SKM-1 (cell line): ENCODE data around the gene MLYCD.

Source experiments
- DNase-seq: peaks from one replicate; lab custom pipeline; 2025; ENCODE audit not compliant: unreplicated experiment; lab: John Stamatoyannopoulos, UW

MLYCD gene

DNA sequence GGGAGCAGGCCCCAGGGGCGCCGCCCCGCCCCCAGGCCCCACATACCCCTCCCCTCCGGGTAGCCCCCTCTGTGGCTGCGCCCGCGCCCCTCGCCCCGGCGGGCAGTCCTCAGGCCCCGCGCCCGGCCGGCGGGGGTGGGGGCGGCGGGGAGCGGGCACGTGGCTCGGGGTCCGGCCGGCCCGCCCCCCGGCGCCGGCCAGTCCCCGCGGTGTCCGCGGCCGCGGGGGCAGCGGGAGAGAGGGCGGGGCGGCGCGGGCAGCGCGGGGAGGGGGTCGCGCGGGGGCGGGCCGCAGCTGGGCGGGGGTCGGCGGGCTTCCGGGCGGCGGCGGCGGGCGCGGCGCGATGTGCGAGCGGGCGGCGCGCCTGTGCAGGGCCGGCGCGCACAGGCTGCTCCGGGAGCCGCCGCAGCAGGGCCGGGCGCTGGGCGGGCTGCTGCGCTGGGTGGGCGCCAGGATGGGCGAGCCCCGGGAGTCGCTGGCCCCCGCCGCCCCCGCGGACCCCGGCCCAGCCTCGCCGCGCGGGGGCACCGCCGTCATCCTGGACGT is 69.5 kb downstream of the MLYCD start:
- no peak for DNase-seq

DNA sequence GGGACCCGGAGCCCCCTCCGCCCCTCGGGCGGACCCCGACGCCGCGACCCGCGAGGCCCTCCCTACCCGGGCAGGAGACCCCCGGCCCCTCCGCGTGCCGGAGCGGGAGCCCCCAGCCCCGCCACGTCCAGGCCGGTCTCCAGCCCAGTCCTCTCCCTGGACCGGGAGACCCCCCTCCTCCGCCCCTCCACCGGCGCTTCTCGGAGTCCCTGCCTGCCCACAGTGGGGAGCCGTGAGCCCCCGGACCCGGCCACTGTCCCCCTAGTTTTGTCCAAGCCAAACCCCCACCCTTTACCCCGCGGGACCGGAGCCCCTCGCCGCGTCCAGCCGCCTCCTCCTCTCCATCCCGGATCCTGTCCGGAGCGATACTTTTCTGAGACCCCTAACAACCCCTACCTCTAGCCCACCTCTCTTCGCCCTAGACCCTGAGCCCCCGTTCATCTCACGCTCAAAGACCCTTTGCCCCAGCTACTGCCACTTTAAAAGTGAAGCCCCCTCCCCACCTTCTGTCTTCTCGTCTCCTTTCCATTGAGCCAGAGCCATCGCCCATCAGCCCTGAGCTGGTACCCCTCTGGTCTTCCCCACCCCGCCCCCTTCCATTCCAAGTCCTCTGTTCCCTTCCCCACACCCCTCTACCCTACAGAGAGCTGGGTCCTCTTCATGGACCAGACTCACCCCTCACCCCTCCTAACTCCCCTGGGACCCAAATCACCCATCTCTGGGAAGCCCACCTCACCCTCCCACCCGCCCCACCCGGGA is 70.2 kb downstream of the MLYCD start:
- no peak for DNase-seq

DNA sequence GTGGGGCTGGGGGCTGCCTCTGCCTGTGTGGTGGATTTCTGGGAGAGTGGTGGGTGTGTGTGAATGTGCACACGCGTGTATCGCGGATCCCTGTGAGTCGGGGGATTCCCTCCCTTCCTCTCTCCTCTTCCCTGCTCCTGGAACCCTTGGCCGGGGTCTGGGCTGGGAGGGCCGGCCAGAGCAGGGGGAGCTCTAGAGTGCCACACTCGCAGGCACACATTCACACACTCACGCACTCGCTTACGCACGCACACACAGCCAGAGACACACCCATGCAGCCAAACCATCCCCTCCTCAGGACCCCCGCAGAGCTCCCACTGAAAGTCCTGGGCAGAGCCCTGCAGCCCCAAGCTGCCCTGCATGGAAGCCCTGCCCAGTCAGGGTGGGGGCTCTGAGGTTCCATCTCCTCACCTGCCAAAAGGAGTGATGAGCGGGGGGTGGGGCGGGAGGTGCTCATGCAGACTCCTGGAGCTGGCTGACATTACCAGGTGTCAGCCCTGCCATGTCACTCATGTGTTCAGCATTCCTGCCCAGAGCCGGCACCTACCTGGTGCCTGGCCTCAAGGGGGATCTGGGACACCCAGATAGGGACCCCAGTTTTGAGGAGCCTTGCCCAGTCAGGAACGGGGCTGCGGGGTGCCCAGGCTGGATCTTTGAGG is 71.0 kb downstream of the MLYCD start:
- no peak for DNase-seq

DNA sequence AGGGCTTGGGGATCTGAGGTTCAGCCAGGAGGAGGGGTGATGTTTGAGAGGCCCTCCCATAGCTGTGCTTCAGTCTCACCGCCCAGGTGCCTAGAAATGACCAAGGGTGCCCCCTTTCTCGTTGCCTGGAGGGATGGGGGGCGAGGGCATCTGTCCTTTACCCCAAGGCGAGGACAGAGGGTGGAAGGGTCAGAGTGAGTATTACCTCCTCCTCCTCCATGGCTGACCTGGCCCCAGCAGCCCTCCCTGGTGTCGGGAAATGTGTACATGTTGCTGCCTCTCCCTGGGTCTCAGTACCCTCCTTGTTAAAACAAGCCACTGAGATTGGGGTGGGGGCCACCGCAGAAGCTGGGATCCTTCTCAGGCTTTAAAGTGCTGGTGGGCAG is 71.5 kb downstream of the MLYCD start:
- DNase-seq: no peak

DNA sequence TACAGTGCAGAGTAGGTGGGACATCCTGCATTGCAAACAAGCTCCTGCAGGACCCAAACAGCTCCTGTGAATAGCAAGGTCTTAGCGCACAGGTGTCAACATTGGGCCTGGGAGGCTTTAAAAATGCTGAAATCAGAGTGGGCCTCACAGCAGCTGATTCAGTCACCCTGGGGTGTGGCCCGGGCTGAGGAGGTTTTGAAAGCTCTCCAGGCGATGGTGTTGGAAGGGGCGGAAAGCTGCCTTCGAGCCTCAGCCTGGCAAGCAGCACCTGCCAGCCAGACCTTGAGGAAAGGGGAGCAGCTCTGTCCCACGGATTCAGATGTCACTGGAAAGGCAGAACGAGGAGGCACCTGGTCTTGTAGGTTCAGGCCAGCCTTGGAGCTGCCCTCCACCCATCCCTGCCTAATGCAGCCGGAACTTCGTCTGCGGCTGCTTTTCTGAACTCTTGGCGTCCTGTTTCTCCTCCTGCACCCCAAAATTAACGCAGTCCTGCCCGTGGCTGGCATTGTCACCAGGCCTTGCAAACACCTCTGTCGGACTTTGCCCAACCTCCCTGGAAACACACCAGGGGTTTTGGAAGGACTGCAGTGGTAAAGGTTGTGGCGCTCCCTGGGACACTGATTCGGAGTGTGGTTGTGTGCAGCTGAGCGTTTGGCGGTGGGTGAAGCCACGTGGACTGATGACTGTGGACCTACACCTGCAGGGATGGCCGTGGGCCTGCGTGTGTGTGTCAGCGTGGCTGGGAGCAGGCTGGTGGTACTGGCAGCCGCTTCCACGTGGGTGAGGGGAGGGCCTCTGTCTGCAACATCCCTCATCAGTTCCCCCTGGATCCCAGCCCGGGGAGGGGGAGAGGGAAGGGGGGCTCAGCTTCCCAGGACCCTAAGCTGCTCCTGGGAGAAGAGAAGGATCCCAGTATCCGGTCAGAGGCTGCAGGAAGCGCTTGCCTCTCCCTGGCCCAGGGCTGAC is 72.5 kb downstream of the MLYCD start:
- no peak for DNase-seq

GRCh38 chr16:83972256-83973008 is 73.5 kb downstream of the MLYCD start:
- no peak for DNase-seq

DNA sequence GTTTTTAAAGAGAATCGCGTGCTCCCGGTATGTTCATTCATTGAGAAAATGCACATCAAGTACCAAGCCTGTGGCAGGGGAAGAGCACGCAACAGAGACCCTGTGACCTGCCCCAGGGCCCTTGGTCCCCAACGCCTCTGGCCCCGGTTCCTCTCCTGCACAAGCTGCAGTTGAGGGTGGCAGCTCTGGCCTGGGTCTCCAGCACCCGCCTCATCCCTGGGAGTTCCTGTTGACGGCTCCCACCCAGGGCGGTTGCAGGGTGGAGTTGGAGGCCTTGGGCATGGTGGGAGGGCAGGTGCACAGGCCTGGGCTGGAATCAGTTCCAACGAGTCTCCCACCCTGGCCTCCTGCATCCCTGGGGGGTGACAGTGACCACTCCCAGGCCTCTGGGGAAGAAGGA is 74.2 kb downstream of the MLYCD start:
- no peak for DNase-seq

DNA sequence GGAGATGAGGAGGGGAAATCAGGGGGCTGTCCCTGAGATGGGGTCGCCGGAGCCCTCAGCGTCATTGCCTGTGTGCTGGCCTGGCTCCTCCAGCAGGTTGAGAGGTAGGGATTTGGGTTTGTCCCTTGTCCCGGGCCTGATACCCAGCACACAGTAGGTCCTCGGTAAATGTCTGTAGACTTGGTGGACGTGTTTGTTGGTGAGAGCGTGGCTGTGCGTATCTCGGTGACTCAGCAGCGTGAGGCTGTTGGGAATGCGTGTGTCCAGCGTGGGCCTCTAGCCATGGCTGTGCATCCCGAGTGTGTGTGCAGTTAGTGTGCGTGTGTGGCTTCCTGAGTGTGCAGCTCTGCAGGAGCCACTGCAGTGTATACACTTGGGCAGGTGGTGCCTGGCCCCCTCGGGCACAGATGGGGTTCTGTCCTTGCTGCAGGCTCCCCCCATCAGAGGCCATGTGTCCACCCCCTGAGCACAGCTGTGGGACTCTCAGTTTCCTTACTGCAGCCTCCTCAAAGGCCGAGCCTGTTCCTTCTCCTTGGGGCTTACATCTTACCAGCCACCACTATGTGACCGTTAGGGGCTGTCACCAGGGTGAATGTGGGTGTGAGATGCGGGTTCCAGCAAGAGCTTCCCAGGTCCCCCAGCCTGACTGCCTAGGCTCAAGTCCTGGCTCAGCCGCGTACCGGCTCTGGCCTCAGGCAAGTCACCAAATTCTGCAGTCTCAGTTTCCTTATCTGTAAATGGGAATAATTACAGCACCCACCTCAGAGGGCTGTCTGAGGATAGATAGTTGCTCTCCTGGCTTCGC is 74.9 kb downstream of the MLYCD start:
- DNase-seq: no peak

DNA sequence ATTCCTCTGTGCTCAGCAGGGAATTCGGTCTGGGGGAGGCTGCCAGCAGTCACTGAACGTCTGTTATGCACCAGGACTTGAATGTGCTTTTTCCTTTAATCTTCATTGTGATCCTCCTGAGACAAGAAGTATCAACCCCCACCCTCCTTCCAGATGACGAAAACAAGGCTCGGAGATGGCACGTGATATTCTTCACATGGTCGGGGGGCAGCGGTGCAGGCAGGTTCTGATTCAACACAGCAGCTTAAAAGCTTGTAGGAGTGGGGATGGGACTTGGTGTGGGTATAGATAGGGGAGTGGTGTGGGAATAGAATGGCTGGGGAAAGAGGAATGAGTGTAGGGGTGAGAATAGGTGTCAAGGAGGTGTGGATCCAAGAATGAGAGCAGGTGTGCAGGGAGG is 75.6 kb downstream of the MLYCD start:
- no peak for DNase-seq

- no peak for DNase-seq
These were observed 76.8 kb downstream of the MLYCD start for GRCh38 chr16:83975590-83976260.
